HEK293 (cell line): Measurements from ENCODE around the gene ZNF652.
"Not testable (repeated sequence)": the region's sequence is repeated elsewhere in the genome, so short reads cannot be mapped to it uniquely, and the experiment has no call there.

Experiments
- CTCF ChIA-PET: fragments of 350-600 bp; formaldehyde crosslinking; extraction: SDS; loops from one replicate; lab custom pipeline; 2021; ENCODE audit warnings: antibody characterized with exemption; lab: Yijun Ruan, JAX
- POLR2A ChIA-PET: fragments of 300-600 bp; formaldehyde crosslinking; extraction: SDS; loops from one replicate; lab custom pipeline; 2020; ENCODE audit warnings: antibody characterized with exemption, inconsistent platforms; lab: Yijun Ruan, JAX
- H3K27ac ChIP-seq: fragments of 200-500 bp; sonication (Bioruptor generic); 2 replicates; pipeline ENCODE4 v1.5.1; 2014; ENCODE audit warnings: low read depth, low read length, control low read depth, inconsistent platforms; ENCODE audit errors: extremely low read depth
- H3K36me3 ChIP-seq, 2 experiments: fragments of 200-500 bp in 1 of 2; sonication (Bioruptor generic) in 1 of 2; 1 replicate in 1 of 2; 2 replicates in 1 of 2; pipeline ENCODE4 v1.5.1; 2014 to 2017; ENCODE audit warnings: inconsistent platforms in 2 of 2, low read length in 2 of 2; ENCODE audit not compliant: control insufficient read depth in 2 of 2, insufficient read depth in 1 of 2
- H3K4me1 ChIP-seq: fragments of 200-500 bp; sonication (Bioruptor generic); 2 replicates; pipeline ENCODE4 v1.5.1; 2014; ENCODE audit warnings: mild to moderate bottlenecking, low read length, inconsistent platforms; ENCODE audit not compliant: control insufficient read depth, insufficient read depth
- H3K4me3 ChIP-seq: 2 replicates; pipeline ENCODE4 v1.5.1; 2011; ENCODE audit warnings: low read depth, mild to moderate bottlenecking, control low read depth, low read length, moderate library complexity
- H3K9me3 ChIP-seq: fragments of 200-500 bp; sonication (Bioruptor generic); 2 replicates; pipeline ENCODE4 v1.5.1; 2014; ENCODE audit warnings: low read depth, low read length, inconsistent platforms; ENCODE audit not compliant: control insufficient read depth, insufficient read depth
- CTCF ChIP-seq: fragments of 450-650 bp; formaldehyde crosslinking; IDR thresholded peaks from 2 replicates; pipeline ENCODE4 v1.5.1; 2016; ENCODE audit warnings: missing biosample characterization, missing genetic modification characterization
- GLI2 ChIP-seq: fragments of 450-650 bp; formaldehyde crosslinking; IDR thresholded peaks from 2 replicates; pipeline ENCODE4; 2017; ENCODE audit warnings: missing biosample characterization, missing genetic modification characterization, low read depth, borderline replicate concordance
- HOXC10 ChIP-seq: sonication (generic); formaldehyde crosslinking; IDR thresholded peaks from 2 replicates; pipeline ENCODE4 v1.8.1; 2023; ENCODE audit warnings: mild to moderate bottlenecking, missing genetic modification reagents
- KLF7 ChIP-seq: fragments of 450-650 bp; formaldehyde crosslinking; IDR thresholded peaks from 2 replicates; pipeline ENCODE4 v1.5.1; 2016; ENCODE audit warnings: missing biosample characterization, missing genetic modification characterization, borderline replicate concordance
- PATZ1 ChIP-seq: fragments of 450-650 bp; formaldehyde crosslinking; IDR thresholded peaks from 2 replicates; pipeline ENCODE4 v1.5.1; 2016; ENCODE audit warnings: missing biosample characterization, missing genetic modification characterization
- PRDM4 ChIP-seq: fragments of 450-650 bp; formaldehyde crosslinking; IDR thresholded peaks from 2 replicates; pipeline ENCODE4 v1.5.1; 2017; ENCODE audit warnings: missing biosample characterization, missing genetic modification characterization
- WT1 ChIP-seq: fragments of 450-650 bp; formaldehyde crosslinking; IDR thresholded peaks from 2 replicates; pipeline ENCODE4 v1.5.1; 2016; ENCODE audit warnings: missing biosample characterization, missing genetic modification characterization
- YY2 ChIP-seq: fragments of 450-650 bp; formaldehyde crosslinking; IDR thresholded peaks from 2 replicates; pipeline ENCODE4 v1.5.1; 2016; ENCODE audit warnings: missing biosample characterization, missing genetic modification characterization
- ZBTB17 ChIP-seq: fragments of 450-650 bp; formaldehyde crosslinking; IDR thresholded peaks from 2 replicates; pipeline ENCODE4 v1.5.1; 2016; ENCODE audit warnings: missing biosample characterization, missing genetic modification characterization
- ZFP3 ChIP-seq: fragments of 450-650 bp; formaldehyde crosslinking; IDR thresholded peaks from 2 replicates; pipeline ENCODE4 v1.5.1; 2016; ENCODE audit warnings: low read depth, missing biosample characterization, missing genetic modification characterization
- ZNF146 ChIP-seq: fragments of 450-650 bp; formaldehyde crosslinking; IDR thresholded peaks from 2 replicates; pipeline ENCODE4 v1.5.1; 2016; ENCODE audit warnings: missing biosample characterization, missing genetic modification characterization
- ZNF175 ChIP-seq: fragments of 450-650 bp; formaldehyde crosslinking; IDR thresholded peaks from 2 replicates; pipeline ENCODE4 v1.5.1; 2016; ENCODE audit warnings: missing biosample characterization, missing genetic modification characterization
- ZNF211 ChIP-seq: fragments of 450-650 bp; formaldehyde crosslinking; IDR thresholded peaks from 2 replicates; pipeline ENCODE4 v1.5.1; 2016; ENCODE audit warnings: low read depth, missing biosample characterization, missing genetic modification characterization
- ZNF23 ChIP-seq: fragments of 450-650 bp; formaldehyde crosslinking; IDR thresholded peaks from 2 replicates; pipeline ENCODE4 v1.5.1; 2016; ENCODE audit warnings: missing biosample characterization, missing genetic modification characterization, borderline replicate concordance
- ZNF335 ChIP-seq: fragments of 450-650 bp; formaldehyde crosslinking; conservative IDR thresholded peaks from 2 replicates; pipeline ENCODE4 v1.5.1; 2016; ENCODE audit warnings: missing biosample characterization, missing genetic modification characterization
- ZNF341 ChIP-seq: fragments of 450-650 bp; formaldehyde crosslinking; IDR thresholded peaks from 2 replicates; pipeline ENCODE4; 2016; ENCODE audit warnings: low read depth, missing biosample characterization, missing genetic modification characterization
- ZNF501 ChIP-seq: fragments of 450-650 bp; formaldehyde crosslinking; IDR thresholded peaks from 2 replicates; pipeline ENCODE4 v1.5.1; 2016; ENCODE audit warnings: missing biosample characterization, missing genetic modification characterization
- ZNF555 ChIP-seq: fragments of 450-650 bp; formaldehyde crosslinking; conservative IDR thresholded peaks from 2 replicates; pipeline ENCODE4 v1.5.1; 2017; ENCODE audit warnings: missing biosample characterization, mild to moderate bottlenecking, missing genetic modification characterization, inconsistent platforms
- ZNF561 ChIP-seq: fragments of 450-650 bp; IDR thresholded peaks from 2 replicates; pipeline ENCODE4 v1.5.1; 2018; ENCODE audit warnings: missing biosample characterization, missing genetic modification characterization, borderline replicate concordance
- ZNF585B ChIP-seq: fragments of 450-650 bp; formaldehyde crosslinking; IDR thresholded peaks from 2 replicates; pipeline ENCODE4 v1.5.1; 2016; ENCODE audit warnings: missing biosample characterization, missing genetic modification characterization
- ZNF624 ChIP-seq: fragments of 450-650 bp; formaldehyde crosslinking; IDR thresholded peaks from 2 replicates; pipeline ENCODE4 v1.5.1; 2017; ENCODE audit warnings: missing biosample characterization, missing genetic modification characterization
- ZNF626 ChIP-seq: fragments of 450-650 bp; sonication (Bioruptor Pico); formaldehyde crosslinking; IDR thresholded peaks from 2 replicates; pipeline ENCODE4 v1.5.1; 2018; ENCODE audit warnings: missing biosample characterization, missing genetic modification characterization, inconsistent platforms
- ZNF629 ChIP-seq: fragments of 450-650 bp; formaldehyde crosslinking; IDR thresholded peaks from 2 replicates; pipeline ENCODE4 v1.5.1; 2017; ENCODE audit warnings: missing biosample characterization, missing genetic modification characterization
- ZNF645 ChIP-seq: fragments of 450-650 bp; formaldehyde crosslinking; IDR thresholded peaks from 2 replicates; pipeline ENCODE4; 2016; ENCODE audit warnings: missing biosample characterization, missing genetic modification characterization
- ZNF76 ChIP-seq: fragments of 450-650 bp; formaldehyde crosslinking; IDR thresholded peaks from 2 replicates; pipeline ENCODE4; 2016; ENCODE audit warnings: low read depth, missing biosample characterization, missing genetic modification characterization, borderline replicate concordance
- ZNF768 ChIP-seq: fragments of 450-650 bp; formaldehyde crosslinking; IDR thresholded peaks from 2 replicates; pipeline ENCODE4 v1.5.1; 2018; ENCODE audit warnings: missing biosample characterization, mild to moderate bottlenecking, missing genetic modification characterization
- ZNF785 ChIP-seq: fragments of 450-650 bp; formaldehyde crosslinking; IDR thresholded peaks from 2 replicates; pipeline ENCODE4 v1.5.1; 2016; ENCODE audit warnings: missing biosample characterization, missing genetic modification characterization

Gene ZNF652

GRCh38 chr17:49266233-49266632 lies 95.8 kb downstream of the ZNF652 start (continued):
- no peak for TF ChIP-seq GLI2 (tag by site-specific recombination)

GRCh38 chr17:49261540-49261939 lies 100.5 kb downstream of the ZNF652 start:
- POLR2A ChIA-PET: interaction anchor here (1.7 kb wide), 1 partner anchor 70 kb away, joined by 5 read pairs; no protein-coding TSS in a partner anchor
- not testable (repeated sequence) for H3K9me3 ChIP-seq, H3K36me3 ChIP-seq, H3K4me1 ChIP-seq, H3K4me3 ChIP-seq, H3K27ac ChIP-seq
- 0 out of 2 replicates have a peak, but pooled peaks have one; percentile 8 for TF ChIP-seq CTCF
- CTCF ChIA-PET: interaction anchor here (1.2 to 1.5 kb wide), 2 partner anchors 14 to 34 kb away, joined by 3 to 7 read pairs; no protein-coding TSS in a partner anchor

- ChIA-PET POLR2A (interaction anchor here (1.0 to 1.7 kb wide), 3 partner anchors 31 to 160 kb away, joined by 3 to 5 read pairs (median 4); partner anchors contain the start of gene PHOSPHO1), CTCF (interaction anchor here (0.6 to 1.5 kb wide), 5 partner anchors 13 to 70 kb away, joined by 3 to 7 read pairs (median 4); no protein-coding TSS in a partner anchor)
- Histone ChIP-seq H3K4me1 (peaks cover 4% of the 10 kb centered on the region; the same call in 1 of the 2 replicates), H3K27ac (peak overlapping the region; percentile 63; the same call in 1 of the 2 replicates), H3K4me3 (peak overlapping the region; percentile 44), H3K36me3 (no peaks in the 10 kb centered on the region), H3K9me3 (no peaks in the 10 kb centered on the region)
- TF ChIP-seq ZNF146 (tag by site-specific recombination) (no peak), ZNF629 (tag by site-specific recombination) (no peak), YY2 (tag by site-specific recombination) (0 out of 2 replicates have a peak, but pooled peaks have one; percentile 47), ZNF335 (tag by site-specific recombination) (peak; percentile 85), ZNF341 (tag by site-specific recombination) (no peak), ZNF175 (tag by site-specific recombination) (no peak), ZNF585B (tag by site-specific recombination) (peak; percentile 96), WT1 (tag by site-specific recombination) (no peak), ZNF23 (tag by site-specific recombination) (no peak), ZNF785 (tag by site-specific recombination) (no peak), ZNF626 (tag by site-specific recombination) (no peak), ZNF624 (tag by site-specific recombination) (no peak), PATZ1 (tag by site-specific recombination) (peak; percentile 58; the same call in 1 of the 2 replicates), KLF7 (tag by site-specific recombination) (no peak), ZNF768 (tag by site-specific recombination) (no peak), ZNF555 (tag by site-specific recombination) (no peak), ZNF76 (tag by site-specific recombination) (no peak), ZNF501 (tag by site-specific recombination) (peak; percentile 29; the same call in 1 of the 2 replicates), PRDM4 (tag by site-specific recombination) (no peak), ZNF561 (tag by site-specific recombination) (no peak), ZBTB17 (peak; percentile 97), ZNF645 (tag by site-specific recombination) (no peak), ZFP3 (tag by site-specific recombination) (no peak), HOXC10 (CRISPR knock-in tag) (no peak), ZNF211 (no peak)
These were observed 101.2 kb downstream of the ZNF652 start for GRCh38 chr17:49260817-49261291.
